NB4 (cell line): ENCODE data around the gene RRBP1.

Experiments used
- CTCF ChIP-seq: IDR thresholded peaks from one replicate; pipeline ENCODE4 v1.5.1; 2012; ENCODE audit warnings: low read depth, low read length
- MYC ChIP-seq: IDR thresholded peaks from 2 replicates; pipeline ENCODE4 v1.6.1; 2011; ENCODE audit warnings: low read depth, low read length
- POLR2A ChIP-seq: IDR thresholded peaks from 2 replicates; pipeline ENCODE4 v1.6.1; 2011; ENCODE audit warnings: mild to moderate bottlenecking; ENCODE audit not compliant: insufficient read length; ENCODE audit errors: extremely low read depth
- TF ChIP-seq, protein P1 (sequence below): IDR thresholded peaks from 2 replicates; pipeline ENCODE4 v1.6.1; 2011; ENCODE audit warnings: low read depth, low read length

- TF ChIP-seq CTCF (no peak), POLR2A (no peak), MYC (no peak)
- TF ChIP-seq, protein P1, sequence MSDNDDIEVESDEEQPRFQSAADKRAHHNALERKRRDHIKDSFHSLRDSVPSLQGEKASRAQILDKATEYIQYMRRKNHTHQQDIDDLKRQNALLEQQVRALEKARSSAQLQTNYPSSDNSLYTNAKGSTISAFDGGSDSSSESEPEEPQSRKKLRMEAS = no peak
Observed at GRCh38 chr20:17704589-17705317, 22.7 kb upstream of the RRBP1 start.
